GM23338 (cell line): ENCODE data around the gene TCF7L2. TPM values are rescaled to one million over a fixed set of nuclear protein-coding genes. Genes with fewer than 3 reads are reported as not detected.

ENCODE experiments used
- ATAC-seq: fragments of 200-7000 bp; cut with Tn5 transposase; 3 replicates; pipeline ENCODE4 v1.9.1; 2020
- DNase-seq: peaks from one replicate; pipeline ENCODE4 v3.0.0-alpha.2; 2015; ENCODE audit warnings: low spot score
- H2AFZ ChIP-seq: fragments of 200-600 bp; sonication (generic); 2 replicates; pipeline ENCODE4 v1.8.0; 2016; ENCODE audit warnings: antibody characterized with exemption, mild to moderate bottlenecking, moderate library complexity
- H3F3A ChIP-seq: fragments of 200-600 bp; sonication (generic); replicated peaks from 2 replicates; pipeline ENCODE4 v1.8.0; 2017; ENCODE audit warnings: antibody characterized with exemption, mixed run types, low read depth
- H3K27ac ChIP-seq: fragments of 200-600 bp; sonication (generic); 2 replicates; pipeline ENCODE4 v1.6.1; 2016; ENCODE audit warnings: low read depth
- H3K27me3 ChIP-seq: fragments of 200-600 bp; sonication (generic); 2 replicates; pipeline ENCODE4 v1.8.0; 2016; ENCODE audit warnings: mild to moderate bottlenecking, mixed run types, moderate library complexity; ENCODE audit not compliant: insufficient read depth
- H3K36me3 ChIP-seq: fragments of 200-600 bp; sonication (generic); 2 replicates; pipeline ENCODE4 v1.8.0; 2016; ENCODE audit warnings: mild to moderate bottlenecking; ENCODE audit not compliant: insufficient read depth
- H3K4me1 ChIP-seq: fragments of 200-600 bp; sonication (generic); 2 replicates; pipeline ENCODE4 v1.8.0; 2016; ENCODE audit warnings: mild to moderate bottlenecking, moderate library complexity; ENCODE audit not compliant: insufficient read depth
- H3K4me2 ChIP-seq: fragments of 200-600 bp; sonication (generic); 2 replicates; pipeline ENCODE4 v1.7.1; 2017; ENCODE audit warnings: mixed run types
- H3K4me3 ChIP-seq: fragments of 200-600 bp; sonication (generic); 2 replicates; pipeline ENCODE4 v1.6.1; 2016; ENCODE audit warnings: mixed run types
- H3K79me2 ChIP-seq: fragments of 200-600 bp; sonication (generic); replicated peaks from 2 replicates; pipeline ENCODE4 v1.8.0; 2017; ENCODE audit warnings: mild to moderate bottlenecking; ENCODE audit not compliant: insufficient read depth
- H3K9me2 ChIP-seq: fragments of 200-600 bp; sonication (generic); 2 replicates; pipeline ENCODE4 v1.8.0; 2017; ENCODE audit not compliant: insufficient read depth
- H4K20me1 ChIP-seq: fragments of 200-600 bp; sonication (generic); replicated peaks from 2 replicates; pipeline ENCODE4 v1.8.0; 2017; ENCODE audit warnings: mild to moderate bottlenecking; ENCODE audit not compliant: insufficient read depth
- H3K27ac Mint-ChIP-seq: 2 replicates; pipeline ENCODE4 v1.8.0; 2020; ENCODE audit warnings: inconsistent platforms, mild to moderate bottlenecking, moderate library complexity, mixed read lengths
- H3K27me3 Mint-ChIP-seq: 3 replicates; pipeline ENCODE4 v1.8.0; 2022; ENCODE audit warnings: low read depth, mild to moderate bottlenecking, moderate library complexity, mixed read lengths, inconsistent platforms; ENCODE audit not compliant: insufficient read depth, poor library complexity
- H3K36me3 Mint-ChIP-seq: 3 replicates; pipeline ENCODE4 v1.8.0; 2021; ENCODE audit warnings: low read depth, mild to moderate bottlenecking, inconsistent platforms, moderate library complexity, mixed read lengths
- H3K4me1 Mint-ChIP-seq: 3 replicates; pipeline ENCODE4 v1.8.0; 2020; ENCODE audit warnings: mild to moderate bottlenecking, inconsistent platforms, mixed read lengths
- H3K4me3 Mint-ChIP-seq: 3 replicates; pipeline ENCODE4 v1.8.0; 2021; ENCODE audit warnings: moderate library complexity, mild to moderate bottlenecking, inconsistent platforms, mixed read lengths
- H3K9me3 Mint-ChIP-seq: 3 replicates; pipeline ENCODE4 v1.8.0; 2020; ENCODE audit warnings: moderate library complexity, mild to moderate bottlenecking, inconsistent platforms, mixed read lengths
- CREB1 ChIP-seq: fragments of 250-450 bp; sonication (Bioruptor Pico); IDR thresholded peaks from 2 replicates; pipeline ENCODE4 v1.5.0; 2020; ENCODE audit warnings: low read depth, mild to moderate bottlenecking, moderate library complexity
- CTCF ChIP-seq, 2 experiments: fragments of 200-600 bp in 1 of 2; sonication (generic) in 1 of 2; conservative IDR thresholded peaks; 2 replicates each; pipeline versions ENCODE4 v1.5.1 to v1.6.1; 2016 to 2017; ENCODE audit warnings: antibody characterized with exemption in 2 of 2, low read depth in 2 of 2, mild to moderate bottlenecking in 2 of 2, moderate library complexity in 1 of 2
- EZH2 ChIP-seq: fragments of 200-600 bp; sonication (generic); IDR thresholded peaks from one replicate; pipeline ENCODE4 v1.8.0; 2017; ENCODE audit warnings: antibody characterized with exemption, mild to moderate bottlenecking, low read depth; ENCODE audit not compliant: unreplicated experiment
- JUNB ChIP-seq: IDR thresholded peaks from one replicate; pipeline ENCODE4 v1.6.1; 2016; ENCODE audit warnings: antibody characterized with exemption; ENCODE audit not compliant: unreplicated experiment
- NANOG ChIP-seq: IDR thresholded peaks from 2 replicates; pipeline ENCODE4 v1.6.1; 2016; ENCODE audit warnings: antibody characterized with exemption, borderline replicate concordance
- POLR2AphosphoS5 ChIP-seq: IDR thresholded peaks from 2 replicates; pipeline ENCODE4 v1.6.1; 2016; ENCODE audit warnings: antibody characterized with exemption, low read depth
- REST ChIP-seq: IDR thresholded peaks from one replicate; pipeline ENCODE4 v1.6.1; 2018; ENCODE audit warnings: antibody characterized with exemption; ENCODE audit not compliant: unreplicated experiment
- ZNF114 ChIP-seq: fragments of 250-450 bp; sonication (Bioruptor Pico); IDR thresholded peaks from 2 replicates; pipeline ENCODE4 v1.5.0; 2020; ENCODE audit warnings: mild to moderate bottlenecking, moderate library complexity
- ZNF331 ChIP-seq: fragments of 250-450 bp; sonication (Bioruptor Pico); IDR thresholded peaks from 2 replicates; pipeline ENCODE4 v1.5.0; 2020; ENCODE audit warnings: low read depth, mild to moderate bottlenecking, moderate library complexity
- ZNF462 ChIP-seq: fragments of 250-450 bp; sonication (Bioruptor Pico); IDR thresholded peaks from 2 replicates; pipeline ENCODE4 v1.5.0; 2020; ENCODE audit warnings: mild to moderate bottlenecking, moderate library complexity
- polyA plus RNA-seq: library from polyadenylated mRNA; unstranded; fragments of >200 nt; fragmentation: Nextera tagmentation; extraction: Ambion mirVana; gene quantifications from 2 replicates; pipeline ENCODE4 v1.2.1, GENCODE V29; 2016
- total RNA-seq: library from RNA; depleted of rRNA; stranded (reverse); fragments of >200 nt; shearing (Covaris generic); gene quantifications from 2 replicates; pipeline ENCODE4 v1.2.3, GENCODE V29; 2014

TCF7L2 gene
- total and polyA plus RNA-seq, 2 experiments from 2014 or later: 32.2 to 80.8 TPM

GRCh38 chr10:113047151-113047550, 97.1 kb downstream of the TCF7L2 start:
- Mint-ChIP-seq H3K9me3 (no peaks in the 10 kb centered on the region), H3K27me3 (peaks cover 15% of the 10 kb centered on the region), H3K4me1 (peaks cover 94% of the 10 kb centered on the region), H3K27ac (no peak overlapping the region), H3K4me3 (peak overlapping the region; percentile 29; the same call in 1 of the 3 replicates), H3K36me3 (peaks cover 34% of the 10 kb centered on the region)
- no peak for DNase-seq
- Histone ChIP-seq H3K36me3 (no peaks in the 10 kb centered on the region; the same call in 1 of the 2 replicates), H3K4me1 (peaks cover 93% of the 10 kb centered on the region), H2AFZ (no peak overlapping the region), H3K27me3 (no peaks in the 10 kb centered on the region), H3K4me3 (peak overlapping the region; percentile 20; the same call in 1 of the 2 replicates), H3K79me2 (peaks cover 100% of the 10 kb centered on the region), H4K20me1 (peaks cover 83% of the 10 kb centered on the region), H3K27ac (peak overlapping the region; percentile 41; the same call in 1 of the 2 replicates), H3K4me2 (peak overlapping the region; percentile 61), H3F3A (peaks cover 5% of the 10 kb centered on the region; the same call in 1 of the 2 replicates), H3K9me2 (no peaks in the 10 kb centered on the region; the same call in 1 of the 2 replicates)
- no peak for ATAC-seq
- TF ChIP-seq POLR2AphosphoS5: no peak
- TF ChIP-seq REST: no peak

- ATAC-seq (peak; percentile 28), DNase-seq (no peak)
- peak overlapping the region; percentile 45 for H3K27ac Mint-ChIP-seq
- H2AFZ ChIP-seq: no peak overlapping the region
- peaks cover 99% of the 10 kb centered on the region for H3K79me2 ChIP-seq
- peaks cover 12% of the 10 kb centered on the region for H3K27me3 Mint-ChIP-seq
- peak overlapping the region; percentile 41; the same call in 1 of the 2 replicates for H3K27ac ChIP-seq
- no peaks in the 10 kb centered on the region for H3K36me3 ChIP-seq
- H3K4me1 ChIP-seq: peaks cover 94% of the 10 kb centered on the region
- no peaks in the 10 kb centered on the region for H3K9me3 Mint-ChIP-seq
- H3F3A ChIP-seq: peaks cover 8% of the 10 kb centered on the region
- peaks cover 94% of the 10 kb centered on the region for H3K4me1 Mint-ChIP-seq
- peak overlapping the region; percentile 20; the same call in 1 of the 2 replicates for H3K4me3 ChIP-seq
- peak overlapping the region; percentile 61 for H3K4me2 ChIP-seq
- H3K4me3 Mint-ChIP-seq: peak overlapping the region; percentile 29
- no peaks in the 10 kb centered on the region for H3K27me3 ChIP-seq
- H3K9me2 ChIP-seq: no peaks in the 10 kb centered on the region; the same call in 1 of the 2 replicates
- H3K36me3 Mint-ChIP-seq: peaks cover 30% of the 10 kb centered on the region
- H4K20me1 ChIP-seq: peaks cover 82% of the 10 kb centered on the region
- TF ChIP-seq ZNF462 (CRISPR knock-in tag) (no peak), EZH2 (no peak), NANOG (no peak), CREB1 (CRISPR knock-in tag) (no peak), ZNF114 (CRISPR knock-in tag) (no peak), ZNF331 (CRISPR knock-in tag) (no peak), CTCF (conservative IDR thresholded peaks at IDR 0.05; ENCODE audit: low read depth in 2 of 2) (no peak), JUNB (no peak)
Observed at GRCh38 chr10:113047605-113047962, 97.5 kb downstream of the TCF7L2 start.
